Right lobe of liver (tissue), 4 donors: ENCODE results near the gene ADORA3.

Experiments used
- CTCF ChIP-seq, 4 donors: fragments of 200-600 bp in 3 of 4; fragments of 450-650 bp in 1 of 4; IDR thresholded peaks; one replicate each; pipeline versions ENCODE4 v1.5.1 to v1.8.0; 2016 to 2022; ENCODE audit warnings: antibody characterized with exemption in 4 of 4, mild to moderate bottlenecking in 2 of 4
- POLR2A ChIP-seq: fragments of 450-650 bp; IDR thresholded peaks from one replicate; pipeline ENCODE4 v1.6.1; 2017; ENCODE audit warnings: antibody characterized with exemption, mild to moderate bottlenecking
- donor health status: DM: no; HTN: no; CAD: no.
- donor health status: DM: no; HTN: no; CAD: no.
- donor health status: DM: no; HTN: yes; CAD: no.

DNA sequence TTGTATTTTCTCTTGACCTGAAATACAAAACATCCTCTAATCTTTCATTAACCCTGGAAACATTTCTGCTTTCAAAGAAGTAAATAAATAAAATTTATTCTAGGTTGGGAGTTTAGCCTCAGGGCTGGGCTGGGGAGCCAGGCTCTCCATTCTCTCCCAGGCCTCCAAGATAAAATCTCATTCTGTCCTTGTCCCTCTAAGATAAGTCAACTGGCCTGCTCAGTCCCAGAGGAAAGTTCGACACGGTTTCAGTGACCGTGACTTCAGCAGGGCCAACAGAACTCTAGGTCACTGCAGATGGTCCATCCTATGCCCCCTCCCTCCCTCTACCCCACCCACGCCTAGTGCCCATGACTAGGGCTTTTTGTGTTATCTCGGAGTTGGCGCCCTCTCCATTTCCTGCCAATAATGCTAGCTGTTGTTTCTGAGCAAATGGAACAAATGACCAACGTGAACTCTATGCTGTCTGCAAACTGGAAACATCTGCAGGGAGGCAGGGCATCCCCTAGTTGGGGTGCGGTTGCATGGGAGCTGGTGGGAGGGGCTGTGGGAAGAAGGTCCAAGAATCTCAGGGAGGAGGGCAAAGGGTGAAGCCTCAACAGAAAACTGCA is 10.1 kb upstream of the ADORA3 start:
- TF ChIP-seq CTCF (IDR thresholded peaks at IDR 0.05) (no peak), POLR2A (no peak)
